GM18870 (cell line): ENCODE results near the gene SH3GLB2.
"Not testable (repeated sequence)": the region's sequence is repeated elsewhere in the genome, so short reads cannot be mapped to it uniquely, and the experiment has no call there.

ENCODE experiments used
- ATAC-seq: cut with Tn5 transposase; IDR thresholded peaks from one replicate; pipeline ENCODE4 v1.9.1; 2021; ENCODE audit warnings: moderate library complexity; ENCODE audit not compliant: unreplicated experiment

The SH3GLB2 gene

GRCh38 chr9:129022037-129022436 is 6.1 kb downstream of the SH3GLB2 start:
- ATAC-seq, result no peak

GRCh38 chr9:129021091-129021490 is 7.0 kb downstream of the SH3GLB2 start:
- no peak for ATAC-seq

GRCh38 chr9:129014608-129015007 is 13.5 kb downstream of the SH3GLB2 start:
- no peak for ATAC-seq

GRCh38 chr9:129014124-129014523 is 14.0 kb downstream of the SH3GLB2 start:
- ATAC-seq, result no peak

GRCh38 chr9:129013674-129014073 is 14.5 kb downstream of the SH3GLB2 start:
- ATAC-seq, result no peak

GRCh38 chr9:129012893-129013448 is 15.2 kb downstream of the SH3GLB2 start:
- ATAC-seq, result no peak

GRCh38 chr9:129012343-129012742 is 15.8 kb downstream of the SH3GLB2 start:
- no peak for ATAC-seq

- no peak for ATAC-seq
Observed at GRCh38 chr9:129011761-129012181, 16.4 kb downstream of the SH3GLB2 start.

- no peak for ATAC-seq
Observed at GRCh38 chr9:129011170-129011569, 17.0 kb downstream of the SH3GLB2 start.

GRCh38 chr9:129010267-129010975 is 17.7 kb downstream of the SH3GLB2 start:
- ATAC-seq, result no peak

GRCh38 chr9:129009584-129010141 is 18.5 kb downstream of the SH3GLB2 start:
- no peak for ATAC-seq

GRCh38 chr9:129008986-129009583 is 19.0 kb downstream of the SH3GLB2 start:
- ATAC-seq, result no peak

GRCh38 chr9:129008469-129008965 is 19.6 kb downstream of the SH3GLB2 start:
- no peak for ATAC-seq

GRCh38 chr9:129007766-129008468 is 20.2 kb downstream of the SH3GLB2 start:
- ATAC-seq, result no peak

- no peak for ATAC-seq
Observed at GRCh38 chr9:129007035-129007765, 20.9 kb downstream of the SH3GLB2 start.

- no peak for ATAC-seq
Observed at GRCh38 chr9:129006328-129007034, 21.6 kb downstream of the SH3GLB2 start.

GRCh38 chr9:129005336-129005997 is 22.7 kb downstream of the SH3GLB2 start:
- no peak for ATAC-seq

- not testable (repeated sequence) for ATAC-seq
Observed at GRCh38 chr9:129004173-129004572, 24.0 kb downstream of the SH3GLB2 start.

GRCh38 chr9:129002992-129003391 is 25.1 kb downstream of the SH3GLB2 start:
- no peak for ATAC-seq
